ENCODE results near the gene FAM222B. TPM values are rescaled to one million over a fixed set of nuclear protein-coding genes. Genes with fewer than 3 reads are reported as not detected.
"Not testable (repeated sequence)": the region's sequence is repeated elsewhere in the genome, so short reads cannot be mapped to it uniquely, and the experiment has no call there.

The FAM222B gene
- total RNA-seq, 1 experiment from 2014 or later = 2.6 TPM

DNA sequence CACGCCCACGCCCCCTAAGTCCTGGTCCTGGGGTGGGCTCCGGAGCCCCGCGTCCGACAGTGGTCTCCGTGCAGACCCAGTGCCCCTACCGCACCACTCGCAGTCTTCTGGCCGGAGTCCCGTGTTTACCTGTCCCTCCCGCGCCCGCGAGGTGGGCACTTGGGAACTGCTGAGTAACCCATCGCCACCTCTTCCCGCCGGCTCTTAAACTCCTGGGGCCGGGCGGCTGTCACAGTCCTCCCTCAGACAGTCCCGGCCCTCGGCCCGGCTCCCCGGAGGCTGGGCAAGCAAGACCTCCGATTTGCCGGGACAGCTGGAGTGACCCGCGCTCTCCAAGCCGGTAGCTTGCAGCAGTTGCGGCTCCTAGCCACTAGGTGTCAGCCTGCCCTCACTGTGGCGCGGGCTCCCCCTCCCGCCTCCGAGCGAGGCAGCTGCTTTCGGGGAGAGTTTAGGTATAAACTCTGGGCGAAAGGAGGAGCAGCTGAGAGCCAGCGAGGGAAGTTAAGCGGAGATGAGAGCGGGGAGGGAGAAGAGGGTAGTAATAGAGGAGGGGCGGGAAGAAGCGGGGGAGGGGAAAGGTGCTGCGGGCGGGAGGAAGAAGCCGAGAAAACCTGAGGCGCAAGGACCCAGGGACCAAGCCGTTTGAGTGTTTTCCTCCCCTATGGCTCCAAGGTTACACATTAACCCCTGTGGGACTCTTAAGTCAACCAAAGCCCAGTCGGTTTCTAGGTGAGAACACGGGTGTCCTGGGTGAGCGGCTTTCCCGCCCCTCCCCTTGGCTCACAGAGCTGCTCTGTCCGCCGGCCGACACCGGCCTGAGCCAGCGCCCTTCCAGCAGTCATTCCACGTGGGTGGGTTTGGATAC, 115.7 kb downstream of the FAM222B start:
- in situ Hi-C loops (cut with HindIII; ENCODE audit: low pct_unique_long_range_greater_than_20kb, low sequenced_read_pairs) = no loop called here
- peak; percentile 100 for DNase-seq (ENCODE audit: low read depth)

GRCh38 chr17:28726226-28726626, 116.4 kb downstream of the FAM222B start, which contains the start of gene TLCD1:
TLCD1 (minus strand) TSS chr17:28726233; CDS start chr17:28726097, 136 bp downstream.
- DNase-seq (ENCODE audit: low read depth) = peak; percentile 86
- in situ Hi-C loops (cut with HindIII; ENCODE audit: low pct_unique_long_range_greater_than_20kb, low sequenced_read_pairs) = no loop called here

DNA sequence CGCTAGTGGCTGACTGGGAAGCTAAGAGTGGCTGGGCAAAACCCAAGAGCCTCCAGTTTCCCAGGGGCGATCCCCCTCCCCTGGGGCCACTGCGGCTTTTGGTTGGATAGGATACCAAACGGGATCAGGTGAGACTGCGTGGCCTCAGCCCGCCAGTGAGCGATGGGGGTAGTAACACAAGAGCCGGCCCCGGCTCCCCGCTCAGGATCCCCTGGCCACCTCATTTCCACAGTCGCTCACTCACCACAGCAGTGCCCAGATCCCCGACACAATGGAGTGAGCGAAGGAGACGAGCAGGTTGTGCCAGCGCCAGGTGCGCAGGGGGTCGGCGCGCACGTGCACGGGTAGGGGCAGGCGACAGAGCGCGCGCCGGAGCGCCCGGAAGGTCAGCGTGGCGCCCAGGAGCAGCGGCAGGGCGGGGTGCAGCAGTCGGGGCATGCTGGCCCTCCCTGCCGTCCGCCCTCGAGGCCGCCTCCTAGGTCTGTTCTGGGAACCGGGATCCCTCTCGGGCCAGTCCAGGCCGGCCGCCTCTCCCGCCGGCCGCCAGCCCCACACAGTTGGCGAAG, 116.8 kb downstream of the FAM222B start:
- in situ Hi-C loops (cut with HindIII; ENCODE audit: low pct_unique_long_range_greater_than_20kb, low sequenced_read_pairs) = no loop called here

DNA sequence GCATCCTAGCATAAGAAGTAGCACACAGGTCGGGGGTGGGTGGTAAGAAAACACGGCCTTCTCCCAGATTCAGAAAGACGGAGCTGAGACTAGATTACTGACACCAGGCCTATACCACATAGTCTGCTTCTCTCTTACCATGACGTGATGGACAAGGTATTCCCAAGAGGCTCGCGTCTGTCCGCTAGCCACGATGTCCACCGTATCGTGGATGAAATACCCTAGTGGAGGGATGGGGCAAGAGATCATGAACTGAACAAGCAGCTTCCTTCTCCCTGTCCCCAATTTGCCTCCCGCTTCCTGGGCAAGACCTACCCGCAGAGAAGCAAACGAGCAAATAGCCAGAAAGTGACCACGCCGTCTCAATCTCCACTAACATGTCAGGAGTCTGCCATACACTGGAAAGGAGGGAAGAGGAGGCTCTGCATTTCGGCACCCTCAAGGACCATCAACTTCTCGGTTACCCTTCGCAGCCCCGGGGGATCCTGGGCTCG, 117.4 kb downstream of the FAM222B start:
- in situ Hi-C loops (cut with HindIII; ENCODE audit: low pct_unique_long_range_greater_than_20kb, low sequenced_read_pairs) = no loop called here
- peak; percentile 66 for DNase-seq (ENCODE audit: low read depth)

More for the DNA sequence above, 116.8 kb downstream of the FAM222B start:
- peak; percentile 81 for DNase-seq (ENCODE audit: low read depth)

DNA sequence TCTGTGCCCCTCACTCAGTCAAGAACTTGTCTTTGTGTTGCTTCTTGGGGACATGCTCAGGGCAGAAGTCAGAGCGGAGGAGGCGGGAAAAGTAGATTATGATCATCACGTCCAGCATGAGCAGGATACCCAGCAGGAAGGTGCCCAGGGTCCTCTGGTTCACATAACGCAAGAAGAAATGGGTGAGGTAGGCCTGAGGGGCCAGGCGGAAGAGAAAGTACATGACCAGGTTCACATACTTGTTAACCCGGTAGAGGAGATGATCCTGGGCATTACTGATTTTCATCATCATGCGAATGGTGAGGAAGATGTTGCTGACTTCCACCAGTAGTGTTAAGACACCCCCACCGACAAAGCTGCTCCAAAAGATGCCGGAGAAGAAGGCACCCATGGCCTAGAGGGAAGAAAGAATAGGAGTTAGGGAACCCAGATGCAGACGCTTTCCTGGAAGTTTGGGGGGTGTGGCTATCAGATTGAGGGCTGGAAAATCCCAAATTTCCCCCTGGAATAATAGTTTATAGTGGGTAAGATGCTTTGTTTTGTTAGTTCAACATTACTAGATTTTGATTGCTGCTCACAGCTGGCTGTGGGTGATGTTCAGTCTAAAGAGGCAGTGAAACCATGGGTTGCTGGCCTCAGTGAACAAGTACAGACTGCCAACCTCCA, 118.0 kb downstream of the FAM222B start:
- in situ Hi-C loops (cut with HindIII; ENCODE audit: low pct_unique_long_range_greater_than_20kb, low sequenced_read_pairs) = no loop called here
- DNase-seq (ENCODE audit: low read depth) = no peak

DNA sequence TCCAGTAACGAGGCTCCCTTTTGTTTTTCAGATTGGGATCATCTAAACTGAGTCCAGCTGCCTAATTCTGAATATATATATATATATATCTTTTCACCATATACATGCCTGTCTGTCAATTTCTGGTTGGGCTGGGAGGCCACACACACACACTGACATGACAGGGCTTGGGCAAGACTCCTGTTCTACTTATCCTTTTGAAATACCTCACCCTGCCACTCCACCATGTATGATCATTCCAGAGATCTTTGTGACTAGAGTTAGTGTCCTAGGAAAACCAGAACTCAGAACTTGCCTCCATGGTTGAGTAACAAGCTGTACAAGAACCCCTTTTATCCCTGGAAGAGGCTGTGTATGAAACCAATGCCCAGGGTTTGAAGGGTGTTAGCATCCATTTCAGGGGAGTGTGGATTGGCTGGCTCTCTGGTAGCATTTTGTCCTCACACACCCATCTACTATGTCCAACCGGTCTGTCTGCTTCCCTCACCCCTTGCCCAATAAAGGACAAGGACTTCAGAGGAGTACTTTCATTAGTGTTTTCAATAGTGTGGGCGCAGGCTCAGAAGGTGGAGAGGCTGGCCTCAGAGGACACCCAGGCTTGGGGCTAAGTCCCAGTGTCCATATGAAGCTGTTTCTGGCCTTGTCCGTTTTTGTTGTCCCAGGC, 118.6 kb downstream of the FAM222B start:
- DNase-seq (ENCODE audit: low read depth); in situ Hi-C loops (cut with HindIII; ENCODE audit: low pct_unique_long_range_greater_than_20kb, low sequenced_read_pairs): not testable (repeated sequence)

DNA sequence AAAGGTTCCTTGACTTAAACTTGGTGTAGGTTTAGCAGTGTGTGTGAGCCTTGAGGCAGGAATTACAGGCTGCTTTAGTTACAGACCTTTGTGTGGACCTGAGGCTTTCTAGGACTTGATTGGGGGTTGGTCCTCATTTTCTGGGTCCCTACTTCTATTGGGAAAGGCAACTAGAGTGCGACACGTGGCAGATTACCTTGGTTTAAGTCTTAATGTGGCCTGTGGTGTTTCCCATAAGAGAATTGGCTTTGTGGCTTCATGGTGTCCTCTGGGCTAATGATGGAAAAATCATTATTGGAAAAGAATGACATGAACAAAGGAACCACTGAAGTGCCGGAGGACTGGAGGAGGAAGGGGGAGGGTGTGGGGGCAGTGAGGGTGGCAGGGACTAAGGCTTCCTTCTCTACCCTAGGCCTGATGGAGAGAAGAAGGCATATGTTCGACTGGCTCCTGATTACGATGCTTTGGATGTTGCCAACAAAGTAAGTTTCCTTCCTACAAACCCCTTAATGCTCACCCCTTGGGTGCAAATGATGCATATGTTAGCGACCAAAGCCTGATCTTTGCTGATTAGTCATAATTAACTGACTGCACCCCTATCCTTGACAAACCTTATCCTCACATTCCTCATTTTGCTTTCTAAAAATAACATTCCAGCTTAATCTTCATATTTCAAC, 119.3 kb downstream of the FAM222B start:
- in situ Hi-C loops (cut with HindIII; ENCODE audit: low pct_unique_long_range_greater_than_20kb, low sequenced_read_pairs) = no loop called here
- no peak for DNase-seq (ENCODE audit: low read depth)

GRCh38 chr17:28722417-28723158, 120.0 kb downstream of the FAM222B start:
- in situ Hi-C loops (cut with HindIII; ENCODE audit: low pct_unique_long_range_greater_than_20kb, low sequenced_read_pairs) = no loop called here
- DNase-seq (ENCODE audit: low read depth) = no peak

GRCh38 chr17:28720997-28721329, 121.6 kb downstream of the FAM222B start:
- DNase-seq (ENCODE audit: low read depth); in situ Hi-C loops (cut with HindIII; ENCODE audit: low pct_unique_long_range_greater_than_20kb, low sequenced_read_pairs): not testable (repeated sequence)

DNA sequence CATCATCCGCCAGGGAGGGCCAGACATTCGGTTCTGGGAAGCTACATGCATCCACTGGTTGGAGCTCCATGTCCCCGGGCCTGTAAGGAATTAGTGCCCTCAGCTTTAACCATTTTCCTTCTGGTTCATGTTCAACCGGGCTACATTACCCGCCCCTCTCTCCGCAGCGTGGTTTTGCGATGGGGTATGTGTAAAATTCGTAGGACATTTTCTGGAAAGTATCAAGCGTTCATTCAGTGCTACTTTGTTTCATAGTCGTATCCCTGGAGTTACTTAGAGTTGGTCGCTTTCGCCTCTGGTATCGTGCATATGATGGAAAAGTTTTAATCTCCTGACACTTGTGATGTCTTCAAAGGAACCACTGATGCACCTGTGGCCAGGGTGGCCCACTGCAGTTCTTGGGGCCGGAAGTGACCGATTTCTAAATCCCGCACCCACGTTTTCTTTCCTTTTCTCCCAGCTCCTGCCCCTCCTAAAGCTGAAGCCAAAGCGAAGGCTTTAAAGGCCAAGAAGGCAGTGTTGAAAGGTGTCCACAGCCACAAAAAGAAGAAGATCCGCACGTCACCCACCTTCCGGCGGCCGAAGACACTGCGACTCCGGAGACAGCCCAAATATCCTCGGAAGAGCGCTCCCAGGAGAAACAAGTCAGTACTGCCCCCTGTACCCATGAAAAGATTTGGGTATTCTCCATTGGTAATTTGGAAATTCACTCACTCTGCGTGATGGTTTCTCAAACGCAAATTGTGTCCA, 122.2 kb downstream of the FAM222B start:
- no peak for DNase-seq (ENCODE audit: low read depth)
- in situ Hi-C loops (cut with HindIII; ENCODE audit: low pct_unique_long_range_greater_than_20kb, low sequenced_read_pairs) = no loop called here

DNA sequence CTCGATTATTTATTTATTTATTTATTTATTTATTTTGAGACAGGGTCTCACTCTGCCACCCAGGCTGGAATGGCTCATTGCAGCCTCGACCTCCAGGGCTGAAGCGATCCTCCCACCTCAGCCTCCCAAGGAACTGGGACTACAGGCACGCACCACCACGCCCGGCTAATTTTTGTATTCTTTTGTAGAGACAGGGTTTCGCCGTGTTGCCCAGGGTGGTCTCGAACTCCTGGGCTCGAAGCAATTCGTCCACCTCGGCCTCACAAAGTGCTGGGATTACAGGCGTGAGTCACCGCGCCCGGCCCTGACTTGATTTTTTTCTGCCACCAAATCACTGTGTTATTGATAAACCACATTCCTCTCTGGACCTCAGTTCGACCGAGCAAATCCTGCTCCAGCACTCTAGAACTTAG, 123.6 kb downstream of the FAM222B start:
- in situ Hi-C loops (cut with HindIII; ENCODE audit: low pct_unique_long_range_greater_than_20kb, low sequenced_read_pairs) = no loop called here
- DNase-seq (ENCODE audit: low read depth) = no peak

DNA sequence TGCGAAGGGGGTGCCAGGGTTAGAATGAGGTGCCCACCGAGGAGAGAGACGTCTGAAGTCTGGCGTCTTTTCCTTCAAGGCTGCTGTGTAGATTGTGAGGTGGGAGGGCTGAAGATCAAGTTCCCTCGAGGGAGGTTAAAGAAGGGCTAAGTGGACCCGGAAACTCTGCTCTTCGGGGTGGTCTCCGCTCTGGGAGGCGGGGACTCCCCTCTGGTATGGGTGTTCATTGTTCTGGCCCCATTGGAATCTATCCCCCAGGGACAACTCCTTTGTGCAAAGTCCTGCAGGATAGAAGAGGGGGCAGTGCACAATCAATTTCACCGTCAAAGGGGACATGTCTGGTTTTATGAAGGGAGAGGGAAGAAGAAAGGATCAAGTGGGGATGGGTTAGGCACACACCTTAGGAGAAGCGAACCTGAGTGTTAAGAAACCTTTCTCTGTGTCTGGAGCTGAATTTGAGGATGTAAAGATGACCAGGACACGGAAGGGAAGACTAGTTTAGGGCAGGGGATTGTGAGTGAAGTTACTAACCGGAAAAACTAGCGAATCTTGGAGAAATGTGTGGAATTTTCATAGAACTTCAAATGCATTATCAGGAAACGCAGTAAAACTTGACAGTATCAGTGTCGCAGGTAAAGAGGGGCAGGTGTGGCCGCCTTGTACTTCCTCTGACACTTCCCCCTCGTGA, 124.1 kb downstream of the FAM222B start:
- DNase-seq (ENCODE audit: low read depth) = no peak
- in situ Hi-C loops (cut with HindIII; ENCODE audit: low pct_unique_long_range_greater_than_20kb, low sequenced_read_pairs) = no loop called here

DNA sequence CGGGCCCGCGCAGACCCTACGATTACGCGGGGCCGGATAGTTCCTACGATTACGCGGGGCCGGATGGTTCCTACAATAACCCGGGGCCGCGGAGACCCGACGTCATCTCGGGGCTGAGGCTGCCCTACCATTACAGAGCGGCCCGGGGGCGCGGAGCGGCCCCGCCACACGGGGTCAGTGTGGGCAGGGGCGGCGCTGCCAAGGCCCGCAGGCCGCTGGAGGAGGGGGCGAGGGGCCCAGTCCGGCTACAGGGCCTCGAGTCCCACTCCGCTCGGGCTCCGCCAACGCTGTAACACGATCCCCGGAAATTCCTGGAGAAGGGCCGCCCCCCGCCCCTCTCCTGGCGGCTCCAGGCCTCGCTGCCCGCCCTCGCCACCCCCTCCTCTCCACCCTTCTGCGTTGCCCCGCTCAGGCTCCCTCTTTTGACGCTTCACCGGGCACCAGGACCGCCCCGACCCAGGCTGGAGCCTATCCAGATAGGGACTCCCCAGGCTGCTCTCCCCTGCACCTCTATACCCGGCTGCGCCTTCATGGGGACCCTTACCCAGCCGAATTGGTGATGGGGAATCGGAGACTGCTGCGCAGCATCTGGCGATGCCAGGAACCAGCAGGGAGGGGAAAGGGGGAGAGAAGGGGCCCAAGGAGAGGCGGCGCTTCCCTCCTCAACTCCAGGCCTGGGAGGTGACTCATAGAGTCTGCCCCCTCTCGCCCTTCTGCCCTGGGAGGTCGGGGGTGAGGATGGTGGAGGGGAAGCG, 124.8 kb downstream of the FAM222B start, which contains the start of gene RAB34:
Gene RAB34, minus strand, starts transcription at position 291 of the 755 bp plus-strand sequence. CDS start 602 bp downstream, outside the sequence.
- in situ Hi-C loops (cut with HindIII; ENCODE audit: low pct_unique_long_range_greater_than_20kb, low sequenced_read_pairs) = no loop called here

DNA sequence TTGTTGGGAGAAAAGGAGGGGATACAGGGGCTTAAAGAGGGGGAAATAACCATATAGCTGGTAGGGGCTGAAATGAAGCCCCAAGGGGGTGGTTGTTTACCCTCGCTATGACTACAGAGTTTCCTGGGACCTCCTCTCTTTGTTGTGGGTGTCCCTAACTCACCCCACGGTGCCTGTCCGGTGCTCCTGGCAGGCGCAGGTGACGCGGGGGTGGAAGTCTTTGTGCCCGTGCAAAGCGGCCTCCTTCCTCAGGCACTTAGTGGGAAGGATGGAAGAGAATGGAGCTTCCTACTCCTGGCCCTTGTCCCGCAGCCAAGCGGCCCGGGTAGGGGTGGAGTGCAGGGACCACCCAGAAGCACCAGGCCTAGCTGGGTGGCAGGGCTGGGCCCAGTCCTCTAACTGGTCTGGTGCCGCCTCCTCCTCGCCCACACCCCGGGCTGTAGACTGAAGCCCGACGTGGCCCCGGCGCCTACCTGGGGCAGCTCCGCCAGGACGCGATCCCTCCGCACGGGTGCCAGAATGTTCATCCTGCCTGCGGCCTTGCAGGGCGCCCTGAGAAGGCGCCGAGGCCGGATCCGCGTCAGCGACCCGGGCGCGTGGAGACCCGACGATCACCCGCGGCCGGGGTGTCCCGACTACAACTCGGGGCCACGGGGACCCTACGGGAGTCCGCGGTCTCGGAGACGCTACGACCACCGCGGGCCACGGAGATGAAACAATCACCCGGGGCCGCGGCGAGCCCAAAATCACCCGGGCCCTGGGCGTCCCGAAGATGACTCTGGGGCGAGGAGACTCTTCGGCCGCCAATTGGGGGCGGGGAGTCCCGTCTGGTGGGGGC, 125.6 kb downstream of the FAM222B start:
- no peak for DNase-seq (ENCODE audit: low read depth)
- in situ Hi-C loops (cut with HindIII; ENCODE audit: low pct_unique_long_range_greater_than_20kb, low sequenced_read_pairs) = no loop called here

More for the DNA sequence above, 124.8 kb downstream of the FAM222B start, which contains the start of gene RAB34:
- peak; percentile 89 for DNase-seq (ENCODE audit: low read depth)

DNA sequence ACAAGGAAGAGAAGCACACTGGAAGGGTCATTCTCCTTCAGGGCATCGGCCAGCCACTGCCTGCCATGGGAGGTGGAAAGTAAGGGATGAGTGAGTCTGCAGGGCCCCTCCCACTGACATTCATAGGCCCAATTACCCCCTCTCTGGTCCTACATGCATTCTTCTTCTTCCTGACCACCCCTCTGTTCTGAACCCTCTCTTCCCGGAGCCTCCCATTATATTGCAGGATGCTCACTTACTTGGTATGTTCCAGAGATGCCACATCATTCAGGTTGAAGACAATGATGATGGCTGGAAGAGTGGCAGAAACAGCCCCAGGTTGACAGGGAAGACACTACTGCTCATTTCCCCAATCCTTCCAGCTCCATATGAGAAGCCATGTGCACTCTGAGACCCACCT, 127.4 kb downstream of the FAM222B start:
- in situ Hi-C loops (cut with HindIII; ENCODE audit: low pct_unique_long_range_greater_than_20kb, low sequenced_read_pairs) = no loop called here
- DNase-seq (ENCODE audit: low read depth) = no peak

Data from Caki2 (cell line).